GM12873 (cell line): Measurements from ENCODE around the gene TRMT13.

Experiments
- CTCF ChIP-seq: IDR thresholded peaks from 2 replicates; pipeline ENCODE4 v1.5.1; 2012; ENCODE audit warnings: low read depth, mild to moderate bottlenecking, moderate library complexity, low read length, control low read depth; ENCODE audit not compliant: insufficient read depth; ENCODE audit errors: missing control alignments

TRMT13 gene

GRCh38 chr1:100132566-100133477, at the start of gene TRMT13, which contains the start of gene SASS6:
Gene TRMT13 (plus strand): TSS chr1:100133163. CDS start chr1:100133169, 6 bp downstream.
Gene SASS6 (minus strand): TSS chr1:100132930. CDS start chr1:100132814, 116 bp downstream.
- no peak for TF ChIP-seq CTCF

- no peak for TF ChIP-seq CTCF
These were observed 45.6 kb upstream of the TRMT13 start for GRCh38 chr1:100087396-100087795.

GRCh38 chr1:100089082-100089481, 43.9 kb upstream of the TRMT13 start:
- TF ChIP-seq CTCF = no peak

- no peak for TF ChIP-seq CTCF
These were observed 42.5 kb upstream of the TRMT13 start for GRCh38 chr1:100090471-100090870.

- TF ChIP-seq CTCF = no peak
These were observed 32.8 kb upstream of the TRMT13 start for GRCh38 chr1:100100202-100100601.

GRCh38 chr1:100101564-100101963, 31.4 kb upstream of the TRMT13 start:
- TF ChIP-seq CTCF = no peak

GRCh38 chr1:100107696-100108095, 25.3 kb upstream of the TRMT13 start:
- TF ChIP-seq CTCF = no peak
